ENCODE results near the gene SHROOM2. TPM values are rescaled to one million over a fixed set of nuclear protein-coding genes. Genes with fewer than 3 reads are reported as not detected.

SHROOM2 gene
- total RNA-seq, 1 donor from 2014 or later: 9.6 TPM

GRCh38 chrX:9912351-9913145 is 126.3 kb downstream of the SHROOM2 start:
- H3K9me3 ChIP-seq: no peaks in the 10 kb centered on the region
- H3K4me3 ChIP-seq: no peak overlapping the region
- H3K27ac ChIP-seq: no peak overlapping the region
- no peak for DNase-seq
- H3K36me3 ChIP-seq: no peaks in the 10 kb centered on the region
- no peak for ATAC-seq
- TF ChIP-seq, protein P1, sequence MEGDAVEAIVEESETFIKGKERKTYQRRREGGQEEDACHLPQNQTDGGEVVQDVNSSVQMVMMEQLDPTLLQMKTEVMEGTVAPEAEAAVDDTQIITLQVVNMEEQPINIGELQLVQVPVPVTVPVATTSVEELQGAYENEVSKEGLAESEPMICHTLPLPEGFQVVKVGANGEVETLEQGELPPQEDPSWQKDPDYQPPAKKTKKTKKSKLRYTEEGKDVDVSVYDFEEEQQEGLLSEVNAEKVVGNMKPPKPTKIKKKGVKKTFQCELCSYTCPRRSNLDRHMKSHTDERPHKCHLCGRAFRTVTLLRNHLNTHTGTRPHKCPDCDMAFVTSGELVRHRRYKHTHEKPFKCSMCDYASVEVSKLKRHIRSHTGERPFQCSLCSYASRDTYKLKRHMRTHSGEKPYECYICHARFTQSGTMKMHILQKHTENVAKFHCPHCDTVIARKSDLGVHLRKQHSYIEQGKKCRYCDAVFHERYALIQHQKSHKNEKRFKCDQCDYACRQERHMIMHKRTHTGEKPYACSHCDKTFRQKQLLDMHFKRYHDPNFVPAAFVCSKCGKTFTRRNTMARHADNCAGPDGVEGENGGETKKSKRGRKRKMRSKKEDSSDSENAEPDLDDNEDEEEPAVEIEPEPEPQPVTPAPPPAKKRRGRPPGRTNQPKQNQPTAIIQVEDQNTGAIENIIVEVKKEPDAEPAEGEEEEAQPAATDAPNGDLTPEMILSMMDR (IDR thresholded peaks at IDR 0.05): no peak
- intact Hi-C loops (cut with DNase I): no loop called here
- H3K27me3 ChIP-seq: no peaks in the 10 kb centered on the region
- no peaks in the 10 kb centered on the region for H3K4me1 ChIP-seq

DNA sequence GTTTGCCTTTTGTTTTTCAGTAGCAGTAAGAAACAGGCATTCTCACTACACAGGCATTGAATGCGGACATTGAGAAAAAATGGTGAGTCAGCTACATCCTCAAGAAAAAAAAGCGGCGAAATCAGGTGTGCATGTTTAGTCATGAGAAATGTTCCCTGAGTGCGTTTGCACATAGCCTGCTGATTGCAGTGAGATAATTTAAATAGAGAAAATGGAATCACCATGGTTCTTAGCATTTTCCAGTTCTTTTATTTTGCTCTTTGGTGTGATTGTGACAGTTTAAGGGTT is 126.9 kb downstream of the SHROOM2 start:
- Histone ChIP-seq H3K4me3 (no peak overlapping the region), H3K4me1 (no peaks in the 10 kb centered on the region), H3K27ac (no peak overlapping the region), H3K36me3 (no peaks in the 10 kb centered on the region), H3K27me3 (no peaks in the 10 kb centered on the region), H3K9me3 (no peaks in the 10 kb centered on the region)
- intact Hi-C loops (cut with DNase I): no loop called here
- ATAC-seq (no peak), DNase-seq (no peak)
- TF ChIP-seq, protein P1 (IDR thresholded peaks at IDR 0.05): no peak

- intact Hi-C loops (cut with DNase I): no loop called here
- H3K4me3 ChIP-seq: no peak overlapping the region
- no peaks in the 10 kb centered on the region for H3K36me3 ChIP-seq
- TF ChIP-seq, protein P1 (IDR thresholded peaks at IDR 0.05): no peak
- H3K9me3 ChIP-seq: no peaks in the 10 kb centered on the region
- DNase-seq (no peak), ATAC-seq (no peak)
- H3K27ac ChIP-seq: no peak overlapping the region
- no peaks in the 10 kb centered on the region for H3K27me3 ChIP-seq
- H3K4me1 ChIP-seq: no peaks in the 10 kb centered on the region
Measured at GRCh38 chrX:9917861-9918260, 131.6 kb downstream of the SHROOM2 start.

DNA sequence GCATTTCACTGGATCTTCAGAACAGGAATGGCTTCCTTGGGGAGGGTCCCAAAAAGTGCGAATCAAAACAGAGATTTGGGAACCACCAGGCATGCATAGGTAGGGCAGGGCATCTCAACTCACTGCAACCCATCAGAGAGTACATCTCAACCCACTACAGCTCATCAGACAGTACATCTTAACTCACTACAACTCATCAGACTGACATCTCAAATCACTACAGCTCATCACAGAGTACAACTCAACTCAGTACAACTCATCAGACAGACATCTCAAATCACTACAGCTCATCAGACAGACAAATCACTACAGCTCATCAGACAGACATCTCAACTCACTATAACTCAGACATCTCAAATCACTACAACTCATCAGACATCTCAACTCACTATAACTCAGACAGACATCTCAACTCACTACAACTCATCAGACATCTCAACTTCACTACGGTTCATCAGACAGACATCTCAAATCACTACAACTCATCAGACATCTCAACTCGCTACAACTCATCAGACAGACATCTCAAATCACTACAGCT is 133.5 kb downstream of the SHROOM2 start:
- TF ChIP-seq, protein P1 (IDR thresholded peaks at IDR 0.05): no peak
- Histone ChIP-seq H3K4me1 (no peaks in the 10 kb centered on the region), H3K36me3 (no peaks in the 10 kb centered on the region), H3K27me3 (no peaks in the 10 kb centered on the region), H3K4me3 (no peak overlapping the region), H3K27ac (no peak overlapping the region), H3K9me3 (no peaks in the 10 kb centered on the region)
- ATAC-seq (no peak), DNase-seq (no peak)
- intact Hi-C loops (cut with DNase I): no loop called here

- H3K27ac ChIP-seq: no peak overlapping the region
- TF ChIP-seq, protein P1 (IDR thresholded peaks at IDR 0.05): no peak
- no peaks in the 10 kb centered on the region for H3K27me3 ChIP-seq
- no peak overlapping the region for H3K4me3 ChIP-seq
- no peaks in the 10 kb centered on the region for H3K9me3 ChIP-seq
- H3K4me1 ChIP-seq: no peaks in the 10 kb centered on the region
- no peak for DNase-seq
- ATAC-seq: no peak
- H3K36me3 ChIP-seq: no peaks in the 10 kb centered on the region
- intact Hi-C loops (cut with DNase I): no loop called here
Measured at GRCh38 chrX:9921407-9921806, 135.2 kb downstream of the SHROOM2 start.

All from upper lobe of right lung (tissue), 1 donor.